Esophagus squamous epithelium (tissue), 5 donors: ENCODE results near the gene H2BW1. TPM values are rescaled to one million over a fixed set of nuclear protein-coding genes. Genes with fewer than 3 reads are reported as not detected.
"Not testable (repeated sequence)": the region's sequence is repeated elsewhere in the genome, so short reads cannot be mapped to it uniquely, and the experiment has no call there.

Source experiments
- DNase-seq: peaks from one replicate; lab custom pipeline; 2025; lab: John Stamatoyannopoulos, UW
- H3K27ac ChIP-seq, 4 donors: fragments of 200-600 bp; sonication (generic); one replicate each; pipeline ENCODE4 v1.5.1; 2016 to 2019; ENCODE audit warnings: mild to moderate bottlenecking in 1 of 4
- H3K27me3 ChIP-seq, 4 donors: fragments of 200-600 bp; sonication (generic); 1 replicate in 3 of 4; 2 replicates in 1 of 4; pipeline versions ENCODE4 v1.5.1 to v1.6.0; 2017 to 2021; ENCODE audit warnings: antibody characterized with exemption in 1 of 4
- H3K36me3 ChIP-seq, 3 donors: fragments of 200-600 bp; sonication (generic); one replicate each; pipeline ENCODE4 v1.5.1; 2016 to 2019
- H3K4me1 ChIP-seq, 3 donors: fragments of 200-600 bp; sonication (generic); one replicate each; pipeline ENCODE4 v1.5.1; 2017 to 2019
- H3K4me3 ChIP-seq, 4 donors: fragments of 200-600 bp; sonication (generic); 1 replicate in 3 of 4; 2 replicates in 1 of 4; pipeline ENCODE4 v1.5.1; 2016 to 2019; ENCODE audit warnings: mild to moderate bottlenecking in 2 of 4, moderate library complexity in 1 of 4
- H3K9me3 ChIP-seq, 3 donors: fragments of 200-600 bp; sonication (generic); one replicate each; pipeline ENCODE4 v1.5.1; 2016 to 2019
- CTCF ChIP-seq, 6 experiments: fragments of 450-650 bp in 4 of 6; fragments of 200-600 bp in 2 of 6; sonication (generic) in 2 of 6; IDR thresholded peaks; one replicate each; pipeline ENCODE4 v1.5.1; 2016 to 2019; ENCODE audit warnings: antibody characterized with exemption in 6 of 6, mild to moderate bottlenecking in 4 of 6, moderate library complexity in 4 of 6
- POLR2A ChIP-seq, 4 donors: fragments of 450-650 bp; IDR thresholded peaks; one replicate each; pipeline ENCODE4 v1.6.1; 2017; ENCODE audit warnings: antibody characterized with exemption in 4 of 4, mild to moderate bottlenecking in 4 of 4, moderate library complexity in 3 of 4
- WGBS, 2 donors: methylation state at CpG; one replicate each; pipeline ENCODE4 v1.1.5; 2018; 5-methylcytosine and 5-hydroxymethylcytosine counted together
- intact Hi-C: fragments of 100-400 bp; cut with DNase I; formaldehyde crosslinking; loops from one replicate; pipeline ENCODE4 v1.15.0; 2022
- total RNA-seq, 4 donors: library from RNA; depleted of rRNA; stranded (reverse); fragments of >200 nt; gene quantifications; one replicate each; pipeline ENCODE4 v1.1.0, GENCODE V29; 2016
- donor health status: DM: yes; HTN: yes; CAD: no.

H2BW1 gene
- total RNA-seq, 4 donors from 2014 or later: not detected

DNA sequence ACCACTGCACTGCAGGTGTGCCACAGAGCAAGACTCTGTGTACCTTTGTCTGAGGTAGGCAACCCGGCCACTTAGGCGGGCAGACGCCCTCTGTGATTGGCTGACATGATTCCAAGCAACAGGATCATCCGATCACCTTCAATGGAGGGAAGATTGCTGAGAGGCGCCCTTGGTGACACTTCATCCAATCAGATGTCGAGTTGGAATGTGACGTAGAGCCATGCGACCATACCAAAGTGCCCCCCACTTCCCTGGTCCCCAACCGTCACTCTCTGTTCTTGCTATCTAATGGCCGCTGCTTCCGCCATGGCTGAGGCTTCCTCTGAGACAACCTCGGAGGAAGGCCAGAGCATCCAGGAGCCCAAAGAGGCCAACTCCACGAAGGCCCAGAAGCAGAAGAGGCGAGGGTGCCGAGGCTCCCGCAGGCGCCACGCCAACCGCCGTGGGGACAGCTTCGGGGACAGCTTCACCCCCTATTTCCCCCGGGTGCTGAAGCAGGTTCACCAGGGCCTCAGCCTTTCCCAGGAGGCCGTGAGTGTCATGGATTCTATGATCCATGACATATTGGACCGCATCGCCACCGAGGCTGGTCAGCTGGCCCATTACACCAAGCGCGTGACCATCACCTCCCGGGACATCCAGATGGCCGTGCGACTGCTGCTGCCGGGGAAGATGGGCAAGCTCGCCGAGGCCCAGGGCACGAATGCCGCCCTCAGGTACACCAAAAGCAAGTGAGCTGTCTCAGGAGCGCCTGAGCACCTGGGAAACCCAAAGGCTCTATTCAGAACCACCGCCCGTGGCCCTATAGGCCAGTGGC lies 26.4 kb upstream of the H2BW1 start, which contains the start of gene H2BW2:
H2BW2 (plus strand) TSS at position 268 of the 817 bp plus-strand sequence; CDS start at position 307, 39 bp downstream.
- no peak for TF ChIP-seq POLR2A (IDR thresholded peaks at IDR 0.05)
- TF ChIP-seq CTCF (IDR thresholded peaks at IDR 0.05): no peak
- Histone ChIP-seq H3K9me3 (no peaks in the 10 kb centered on the region), H3K27me3 (no peaks in the 10 kb centered on the region), H3K27ac (no peak within 1 kb of the TSS), H3K4me3 (no peak within 1 kb of the TSS), H3K4me1 (no peaks in the 10 kb centered on the region), H3K36me3 (no peaks in the 10 kb centered on the region)
- no peak for DNase-seq
- intact Hi-C loops: no loop called here
- WGBS, 2 donors: 88 to 90% methylated on average over 6 to 31 of the region's 39 CpGs

DNA sequence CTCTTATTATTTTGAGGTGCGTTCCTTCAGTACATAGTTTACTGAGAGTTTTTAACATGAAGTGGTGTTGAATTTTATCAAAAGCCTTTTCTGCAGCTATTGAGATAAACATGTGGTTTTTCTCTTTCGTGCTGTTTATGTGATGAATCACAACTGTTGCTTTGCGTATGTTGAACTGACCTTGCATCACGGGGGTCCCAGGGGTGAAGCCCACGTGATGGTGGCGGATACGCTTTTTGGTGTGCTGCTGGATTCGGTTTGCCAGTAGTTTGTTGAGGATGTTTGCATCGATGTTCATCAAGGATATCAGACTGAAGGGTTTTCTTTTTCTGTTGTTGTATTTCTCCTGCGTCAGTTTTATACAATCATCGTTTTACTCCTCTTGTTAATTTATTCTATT lies 4.6 kb upstream of the H2BW1 start:
- 77 to 78% methylated on average over 9 to 11 of the region's 11 CpGs for WGBS, 2 donors
- Histone ChIP-seq H3K36me3 (no peaks in the 10 kb centered on the region), H3K4me1 (no peaks in the 10 kb centered on the region), H3K4me3 (no peak overlapping the region), H3K27ac (no peak overlapping the region), H3K27me3 (no peaks in the 10 kb centered on the region), H3K9me3 (no peaks in the 10 kb centered on the region)
- no peak for TF ChIP-seq POLR2A (IDR thresholded peaks at IDR 0.05)
- TF ChIP-seq CTCF (IDR thresholded peaks at IDR 0.05): no peak
- no peak for DNase-seq
- intact Hi-C loops: no loop called here

GRCh38 chrX:104015576-104015975 lies 2.1 kb upstream of the H2BW1 start:
- H3K4me3 ChIP-seq, H3K9me3 ChIP-seq, intact Hi-C loops, H3K27me3 ChIP-seq, H3K27ac ChIP-seq, H3K36me3 ChIP-seq, H3K4me1 ChIP-seq, DNase-seq: not testable (repeated sequence)
- WGBS, 2 donors: 34 to 45% methylated on average over 6 to 8 of the region's 8 CpGs

- TF ChIP-seq POLR2A (IDR thresholded peaks at IDR 0.05): no peak
- TF ChIP-seq CTCF (IDR thresholded peaks at IDR 0.05): no peak
- intact Hi-C loops: no loop called here
- DNase-seq: no peak
- Histone ChIP-seq H3K27me3 (no peaks in the 10 kb centered on the region), H3K36me3 (no peaks in the 10 kb centered on the region), H3K27ac (no peak overlapping the region), H3K4me1 (no peaks in the 10 kb centered on the region), H3K4me3 (no peak overlapping the region), H3K9me3 (no peaks in the 10 kb centered on the region)
- 55% methylated on average over 2 of the region's 24 CpGs; no CpG with 5 or more reads in 1 of the 2 donors for WGBS, 2 donors
Measured at GRCh38 chrX:104013158-104013557, 350 bp downstream of the H2BW1 start.

DNA sequence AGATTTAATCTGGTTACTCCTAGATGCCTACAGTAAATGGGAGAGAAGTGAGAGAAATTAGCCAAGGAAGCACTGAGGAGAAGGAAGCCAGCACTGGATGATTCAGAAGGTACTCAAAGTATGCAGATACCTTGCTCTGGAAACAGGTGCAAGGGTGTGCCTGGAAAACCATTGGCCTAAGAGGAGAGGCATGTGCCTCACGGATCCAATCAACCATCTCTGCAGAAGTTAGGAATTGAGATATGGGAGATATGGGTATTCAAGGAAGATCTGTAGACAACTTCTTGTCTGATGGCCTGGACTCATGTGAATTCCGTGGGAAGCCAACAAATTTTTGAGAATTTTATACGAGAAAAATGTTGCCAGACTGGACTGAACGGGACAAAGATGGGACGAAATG lies 4.7 kb downstream of the H2BW1 start:
- no peaks in the 10 kb centered on the region for H3K9me3 ChIP-seq
- H3K4me1 ChIP-seq: no peaks in the 10 kb centered on the region
- 64 to 76% methylated on average over 5 of the region's 5 CpGs for WGBS, 2 donors
- DNase-seq: no peak
- no peak overlapping the region for H3K27ac ChIP-seq
- TF ChIP-seq CTCF (IDR thresholded peaks at IDR 0.05): no peak
- TF ChIP-seq POLR2A (IDR thresholded peaks at IDR 0.05): no peak
- H3K4me3 ChIP-seq: no peak overlapping the region
- H3K36me3 ChIP-seq: no peaks in the 10 kb centered on the region
- no peaks in the 10 kb centered on the region for H3K27me3 ChIP-seq
- intact Hi-C loops: no loop called here
